Adrenal gland (tissue), 5 donors: ENCODE data around the gene PPIL6.

Experiments used
- CTCF ChIP-seq, 6 experiments: fragments of 450-650 bp in 4 of 6; fragments of 200-600 bp in 2 of 6; sonication (generic) in 1 of 6; IDR thresholded peaks; 1 replicate in 5 of 6; 2 replicates in 1 of 6; pipeline versions ENCODE4 v1.5.1 to v1.8.0; 2016 to 2021; ENCODE audit warnings: antibody characterized with exemption in 6 of 6, mild to moderate bottlenecking in 2 of 6, moderate library complexity in 1 of 6
- POLR2A ChIP-seq, 2 donors: fragments of 450-650 bp; IDR thresholded peaks; one replicate each; pipeline ENCODE4 v1.6.1; 2017; ENCODE audit warnings: antibody characterized with exemption in 2 of 2, mild to moderate bottlenecking in 2 of 2, moderate library complexity in 1 of 2
- donor health status: DM: no; HTN: no; CAD: no.

GRCh38 chr6:109370792-109371191, 69.6 kb downstream of the PPIL6 start:
- TF ChIP-seq POLR2A (IDR thresholded peaks at IDR 0.05): no peak
- no peak for TF ChIP-seq CTCF (IDR thresholded peaks at IDR 0.05)
